NCI-H82 treated with DMSO at 0.1 percent for 48 hours (cell line): ENCODE results near the gene CHD2.

Experiments used
- DNase-seq: peaks from one replicate; lab custom pipeline; 2025; ENCODE audit not compliant: unreplicated experiment; lab: John Stamatoyannopoulos, UW

The CHD2 gene

DNA sequence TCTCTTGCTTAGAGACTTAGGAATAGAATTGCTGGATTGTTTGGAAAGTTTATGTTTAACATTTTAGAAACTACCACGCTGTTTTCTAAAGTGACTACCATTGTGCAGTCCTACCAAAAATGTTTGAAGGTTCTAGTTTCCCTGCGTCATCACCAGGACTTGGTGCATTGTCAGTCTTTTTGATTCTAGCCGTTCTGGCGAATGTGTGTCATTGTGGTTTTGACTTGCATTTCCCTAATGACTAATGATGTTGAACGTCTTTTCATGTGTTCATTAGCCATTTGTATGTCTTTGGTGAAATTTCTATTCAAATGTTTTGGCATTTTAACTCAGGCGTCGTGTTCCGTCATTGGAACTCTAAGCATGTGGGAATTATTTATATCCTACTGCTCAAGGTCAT is 58.0 kb downstream of the CHD2 start:
- DNase-seq, result no peak

DNA sequence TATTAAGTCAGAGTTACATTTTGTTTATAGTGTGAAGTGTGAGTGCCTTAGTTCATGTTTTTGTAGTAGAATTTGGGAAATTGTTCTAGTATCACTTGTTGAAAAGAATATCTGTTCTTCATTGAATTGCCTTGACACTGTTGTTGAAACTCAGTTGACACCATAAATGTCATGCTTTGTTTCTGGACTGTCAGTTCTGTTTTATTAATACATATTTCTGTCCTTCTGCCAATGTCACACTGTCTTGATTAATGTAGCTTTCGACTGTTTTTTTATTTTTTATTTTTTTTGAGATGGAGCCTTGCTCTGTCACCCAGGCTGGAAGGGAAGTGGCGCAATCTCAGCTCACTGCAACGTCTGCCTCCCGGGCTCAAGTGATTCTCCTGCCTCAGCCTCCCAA is 59.1 kb downstream of the CHD2 start:
- no peak for DNase-seq

DNA sequence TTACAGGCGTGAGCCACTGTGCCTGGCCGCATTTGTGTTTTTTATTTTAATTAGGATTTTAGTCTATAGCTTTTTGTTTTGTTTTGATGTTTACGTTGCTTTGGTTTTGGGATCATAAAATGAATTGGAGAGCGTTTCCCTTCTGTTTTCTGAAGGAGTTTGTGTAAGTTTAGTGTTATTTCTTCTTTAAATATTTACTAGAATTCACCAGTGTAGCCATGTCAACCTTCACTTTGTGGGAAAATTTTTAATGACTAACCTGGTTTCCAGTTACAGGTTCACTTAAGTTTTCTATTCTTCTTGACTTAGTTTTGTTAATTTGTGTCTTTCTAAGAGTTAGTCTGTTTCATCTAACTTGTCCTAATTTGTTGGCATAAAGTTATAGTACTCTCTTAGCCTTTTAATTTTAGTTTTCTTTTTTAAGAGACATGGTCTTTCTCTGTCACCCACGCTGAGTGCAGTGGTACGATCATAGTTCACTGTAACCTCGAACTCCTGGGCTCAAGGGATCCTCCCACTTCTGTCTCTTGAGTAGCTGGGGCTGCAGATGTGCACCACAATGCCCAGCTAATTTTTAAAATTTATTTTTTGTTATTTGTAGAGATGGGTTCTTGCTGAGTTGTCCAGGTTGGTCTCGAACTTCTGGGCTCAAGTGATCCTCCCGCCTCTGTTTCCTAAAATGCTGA is 61.0 kb downstream of the CHD2 start:
- no peak for DNase-seq

DNA sequence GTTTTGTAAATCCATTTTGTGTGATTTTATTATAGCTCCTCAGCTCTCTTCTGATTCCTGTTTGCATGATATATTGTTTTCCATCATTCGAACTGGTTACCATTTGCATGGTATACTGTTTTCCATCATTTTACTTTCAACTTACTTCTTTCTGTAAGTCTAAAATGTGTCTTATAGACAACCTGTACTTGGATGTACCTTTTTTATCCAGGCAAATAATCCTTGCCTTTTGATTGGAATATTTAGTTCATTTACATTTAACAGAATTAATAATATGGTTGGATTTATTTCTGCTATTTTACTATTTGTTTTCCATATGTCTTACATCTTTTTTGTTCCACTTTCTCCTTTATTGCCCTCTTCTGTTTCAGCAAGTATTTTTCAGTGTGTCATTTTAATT is 62.8 kb downstream of the CHD2 start:
- no peak for DNase-seq

DNA sequence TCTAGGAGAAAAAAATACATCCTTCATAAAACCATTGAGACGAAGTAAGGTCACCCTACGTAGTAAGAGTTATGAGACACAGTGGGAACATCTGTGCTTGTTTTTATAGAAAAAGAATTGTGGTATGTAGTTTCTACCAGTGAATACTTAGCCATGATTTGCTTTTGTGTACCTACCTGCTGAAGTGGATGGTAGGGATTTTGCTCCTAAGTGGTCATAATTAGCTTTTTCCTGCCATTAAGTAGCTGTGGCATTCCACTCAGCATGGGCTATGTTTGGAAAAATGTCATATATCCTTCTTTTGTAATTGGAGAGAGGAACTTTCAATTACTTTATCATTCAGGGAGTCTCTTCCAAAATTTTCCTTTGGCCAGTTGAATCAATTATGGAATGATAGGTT is 63.7 kb downstream of the CHD2 start:
- no peak for DNase-seq

DNA sequence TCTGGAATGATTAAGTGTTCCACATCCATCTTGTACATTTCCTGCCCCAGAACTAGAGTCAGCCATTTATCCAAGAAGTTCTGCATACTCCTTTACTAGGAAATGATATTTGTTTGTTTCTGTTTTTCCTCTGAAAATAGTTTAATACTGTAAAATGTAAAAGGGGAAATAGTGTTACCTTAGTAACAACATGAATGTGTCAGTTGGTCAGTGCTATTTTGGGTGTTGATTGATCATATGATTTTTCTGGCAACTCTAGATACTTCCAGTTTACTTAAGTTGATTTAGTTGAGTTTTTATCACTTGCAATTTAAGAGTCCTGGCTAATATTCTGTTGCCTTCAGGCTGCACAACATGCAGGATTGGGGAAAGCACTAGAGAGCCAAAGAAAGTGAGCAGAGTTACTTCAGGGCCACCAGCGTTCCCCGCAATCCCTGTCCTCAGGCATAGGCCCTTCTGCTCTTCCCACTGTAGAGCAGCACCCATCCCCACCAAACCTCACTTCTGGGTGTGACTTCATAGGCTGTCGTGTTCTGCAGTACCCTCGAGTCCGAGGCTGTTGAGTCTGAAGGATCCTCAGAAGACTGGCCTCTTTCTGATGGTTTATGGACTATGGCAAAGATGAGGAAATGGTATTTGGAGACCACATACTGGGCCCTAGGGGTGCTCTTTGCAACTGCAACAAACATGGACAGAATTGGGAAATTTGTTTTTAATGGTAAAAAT is 69.0 kb downstream of the CHD2 start:
- no peak for DNase-seq

DNA sequence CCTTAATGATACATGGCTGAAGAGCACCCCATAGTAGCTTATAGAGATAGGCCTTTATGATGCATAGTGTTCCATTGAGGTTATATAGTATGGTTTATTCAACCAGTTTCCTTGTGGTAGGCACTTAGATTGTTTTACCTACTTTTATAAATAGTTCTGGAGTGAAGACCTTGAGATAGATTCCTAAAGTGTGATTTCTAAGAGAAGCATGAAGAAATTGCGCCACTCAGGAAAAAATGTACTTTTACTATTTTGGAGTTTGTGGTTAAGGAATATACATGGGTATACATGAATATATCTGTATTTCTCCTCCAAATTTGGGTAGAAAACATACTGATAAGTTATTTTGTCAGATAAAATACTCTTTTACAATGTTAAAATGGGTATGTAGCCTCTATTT is 70.5 kb downstream of the CHD2 start:
- no peak for DNase-seq

DNA sequence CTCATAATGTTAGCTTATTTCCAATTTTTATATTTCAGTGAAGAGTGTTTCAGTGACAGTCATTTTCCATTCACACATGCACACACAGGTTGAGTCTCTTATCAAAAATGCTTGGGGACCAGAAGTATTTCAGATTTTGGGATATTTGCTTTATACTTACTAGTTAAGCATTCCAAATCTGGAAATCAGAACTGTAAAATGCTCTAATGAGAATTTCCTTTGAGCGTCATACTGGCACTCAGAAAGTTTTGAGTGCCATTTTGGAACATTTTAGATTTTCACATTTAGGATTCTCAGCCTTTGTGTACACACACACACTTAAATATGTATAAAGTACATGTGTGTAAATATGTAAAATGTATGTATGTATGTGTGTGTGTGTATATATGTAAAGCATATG is 71.0 kb downstream of the CHD2 start:
- no peak for DNase-seq

DNA sequence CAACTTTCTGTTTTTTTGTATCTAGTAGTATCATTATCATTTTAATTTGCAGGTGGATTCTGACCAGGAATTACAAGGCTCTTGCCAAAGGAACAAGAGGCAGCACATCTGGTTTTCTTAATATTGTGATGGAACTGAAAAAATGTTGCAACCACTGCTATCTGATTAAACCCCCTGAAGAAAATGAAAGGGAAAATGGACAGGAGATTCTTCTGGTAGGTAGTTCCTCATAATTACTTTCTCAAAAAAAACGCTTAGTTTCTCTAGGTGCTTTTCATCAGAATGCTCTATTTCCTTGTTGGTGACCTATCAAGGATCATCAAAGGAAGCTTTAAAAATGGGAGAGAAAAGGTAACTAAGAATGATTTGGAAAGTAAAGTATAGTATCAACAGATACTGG is 71.6 kb downstream of the CHD2 start:
- no peak for DNase-seq

DNA sequence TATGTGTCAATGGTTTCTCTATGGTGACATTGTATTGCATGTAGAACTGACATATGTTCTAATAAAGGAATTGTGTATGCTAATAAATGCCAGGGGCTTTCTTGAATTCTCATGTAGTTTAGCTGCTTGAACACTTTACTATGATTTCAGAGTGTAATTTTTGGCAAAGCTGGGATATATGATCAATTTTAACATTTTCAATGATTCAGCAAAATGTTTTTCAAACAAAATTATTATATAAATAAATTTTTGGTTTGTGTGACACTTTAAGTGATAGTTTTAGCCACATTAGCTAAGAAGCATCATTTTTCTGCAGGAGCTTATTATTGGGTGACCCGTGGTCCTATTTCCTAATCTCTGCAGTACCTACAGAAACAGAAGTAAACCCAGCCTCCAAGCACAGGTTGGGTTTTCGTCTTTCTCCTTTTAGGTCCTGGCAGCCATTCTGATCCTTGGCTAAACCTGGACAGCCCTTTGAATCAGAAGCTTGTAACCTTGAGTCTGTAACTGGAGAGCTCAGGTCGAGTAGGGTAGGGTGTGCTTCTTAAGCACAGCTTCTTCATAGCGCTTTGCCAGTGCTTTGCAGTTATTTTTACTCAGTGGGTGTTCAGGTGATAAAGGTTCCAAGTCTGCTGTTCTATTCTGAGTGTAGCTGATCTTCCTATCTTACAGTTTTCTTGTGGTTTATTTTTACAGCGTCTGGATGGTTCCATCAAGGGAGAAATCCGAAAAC is 74.2 kb downstream of the CHD2 start:
- DNase-seq, result no peak

DNA sequence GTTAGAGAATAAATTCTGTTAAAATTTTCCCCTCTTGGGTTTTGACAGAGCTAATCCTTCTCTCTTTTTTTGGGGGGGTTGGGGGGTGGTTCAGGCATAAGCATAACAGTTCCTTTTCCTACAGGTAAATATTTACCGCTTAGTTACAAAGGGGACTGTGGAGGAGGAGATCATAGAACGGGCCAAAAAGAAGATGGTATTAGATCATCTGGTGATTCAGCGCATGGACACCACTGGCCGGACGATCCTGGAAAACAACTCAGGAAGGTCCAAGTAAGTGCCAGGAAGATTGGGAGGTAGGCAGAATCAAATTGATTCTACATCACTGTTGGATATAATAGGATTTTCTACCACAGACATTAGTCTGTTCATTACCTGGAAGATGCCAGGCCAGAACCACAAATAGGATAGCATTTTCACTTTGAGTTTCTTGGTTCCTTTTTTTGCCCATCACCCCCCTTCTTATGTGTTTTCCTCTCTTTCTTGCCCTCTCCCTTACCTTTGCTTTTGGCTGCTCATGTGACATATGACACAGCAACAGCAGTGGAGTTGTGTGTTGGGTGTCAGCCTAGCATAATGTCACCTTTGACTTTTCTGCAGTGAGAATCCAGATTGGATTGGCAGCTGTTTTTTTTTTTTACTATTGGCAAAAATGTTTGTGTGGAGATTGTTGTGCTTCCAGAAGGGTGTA is 79.0 kb downstream of the CHD2 start:
- no peak for DNase-seq

DNA sequence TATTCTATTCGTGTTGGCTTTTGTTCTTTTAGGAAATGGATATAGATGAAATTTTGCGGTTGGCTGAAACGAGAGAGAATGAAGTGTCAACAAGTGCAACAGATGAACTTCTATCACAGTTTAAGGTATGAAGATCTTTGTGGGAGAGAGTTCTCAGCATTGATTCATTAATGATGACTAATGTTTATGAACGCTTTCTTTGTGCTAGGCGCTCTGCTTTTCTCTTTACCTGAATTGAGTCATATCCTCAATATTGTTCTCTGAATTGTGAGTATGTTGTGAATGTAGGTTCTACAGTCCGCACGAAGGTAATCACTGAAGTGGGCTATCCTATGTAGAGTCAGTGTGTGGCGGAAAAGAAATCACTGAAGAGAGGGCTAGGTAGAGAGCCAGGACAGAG is 81.2 kb downstream of the CHD2 start:
- DNase-seq, result no peak

DNA sequence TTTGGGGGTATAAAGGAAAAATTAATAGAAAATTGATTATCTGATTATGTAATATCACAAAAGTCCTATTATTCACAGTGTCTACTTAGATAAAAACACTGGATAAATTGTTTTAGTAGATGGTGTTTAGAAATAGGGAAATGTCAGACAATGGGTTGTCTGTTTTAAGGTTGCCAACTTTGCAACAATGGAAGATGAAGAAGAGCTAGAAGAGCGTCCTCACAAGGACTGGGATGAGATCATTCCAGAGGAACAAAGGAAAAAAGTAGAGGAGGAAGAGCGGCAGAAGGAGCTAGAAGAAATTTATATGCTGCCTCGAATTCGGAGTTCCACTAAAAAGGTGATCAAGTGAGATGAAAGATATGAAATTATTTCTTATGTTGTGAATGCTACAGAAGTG is 84.0 kb downstream of the CHD2 start:
- DNase-seq, result no peak

DNA sequence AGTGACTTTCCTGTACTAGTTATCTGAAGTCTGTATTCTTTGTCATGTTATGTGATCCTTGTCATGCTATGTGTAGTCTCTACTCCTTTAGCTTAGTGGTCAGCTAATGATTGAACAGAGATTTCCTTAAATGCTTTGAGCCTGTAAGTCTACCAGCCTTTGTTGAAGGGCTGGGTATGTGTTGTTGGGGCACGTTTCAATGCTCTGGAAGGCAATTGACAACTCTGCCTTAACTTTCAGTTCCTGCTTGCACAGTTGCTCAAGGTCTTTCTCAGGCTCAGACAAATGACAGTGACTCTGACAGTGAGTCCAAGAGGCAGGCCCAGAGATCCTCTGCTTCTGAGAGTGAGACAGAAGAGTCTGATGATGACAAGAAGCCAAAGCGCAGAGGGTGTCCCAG is 89.3 kb downstream of the CHD2 start:
- DNase-seq, result no peak

DNA sequence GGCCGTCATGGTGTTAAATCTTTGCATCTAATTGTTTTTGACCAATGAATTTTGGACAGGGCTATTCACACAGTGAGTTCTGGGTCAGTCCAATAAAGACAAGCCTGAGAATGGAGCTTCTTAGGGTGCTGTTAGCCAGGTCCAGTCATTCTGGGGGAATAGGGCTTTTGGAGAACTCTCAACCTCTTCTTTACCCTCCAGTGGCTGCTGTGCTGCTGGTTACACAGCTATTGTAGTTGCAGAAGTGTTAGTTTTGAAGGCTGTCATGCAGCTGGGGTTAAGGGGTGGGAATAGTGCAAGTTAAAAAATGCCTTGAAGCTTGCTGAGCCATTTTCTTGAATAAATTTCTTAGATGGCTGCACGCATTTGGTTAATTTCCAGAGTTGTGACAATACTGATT is 89.9 kb downstream of the CHD2 start:
- DNase-seq, result no peak

DNA sequence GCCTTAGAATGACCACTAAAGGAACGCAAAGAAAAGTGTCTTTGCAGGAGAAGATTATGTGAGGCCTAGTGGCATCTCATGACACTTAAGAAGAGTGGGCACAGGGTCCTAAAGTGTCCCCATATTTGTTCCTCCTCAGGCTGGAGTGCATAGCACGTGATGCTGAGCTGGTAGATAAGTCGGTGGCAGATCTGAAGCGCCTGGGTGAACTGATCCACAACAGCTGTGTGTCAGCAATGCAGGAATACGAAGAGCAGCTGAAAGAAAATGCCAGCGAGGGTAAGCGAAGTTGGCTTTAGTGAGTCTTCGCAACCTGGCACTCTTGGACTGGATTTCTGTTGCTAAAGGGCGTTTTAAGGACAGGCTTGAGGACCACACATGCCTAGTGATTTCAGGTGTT is 92.6 kb downstream of the CHD2 start:
- DNase-seq, result no peak

DNA sequence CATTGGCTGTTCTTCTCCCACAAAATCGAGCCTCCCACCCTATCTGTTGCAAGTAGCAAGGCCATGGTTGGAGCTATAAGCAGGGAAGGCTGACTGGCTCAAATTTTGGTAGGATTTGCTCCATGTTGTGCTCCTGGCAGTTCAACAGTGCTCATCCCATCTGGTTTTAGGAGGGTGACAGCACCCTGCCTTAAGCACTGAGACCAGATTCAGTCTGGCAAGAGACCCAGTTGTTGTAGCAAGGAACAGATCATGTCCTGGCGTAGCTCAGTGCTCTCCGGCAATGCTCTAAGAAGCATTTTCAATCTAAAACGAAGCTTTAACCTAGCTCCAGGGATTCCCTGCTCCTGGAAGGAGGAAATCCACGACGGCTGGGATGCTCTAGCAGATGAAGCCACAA is 97.7 kb downstream of the CHD2 start:
- DNase-seq, result no peak

DNA sequence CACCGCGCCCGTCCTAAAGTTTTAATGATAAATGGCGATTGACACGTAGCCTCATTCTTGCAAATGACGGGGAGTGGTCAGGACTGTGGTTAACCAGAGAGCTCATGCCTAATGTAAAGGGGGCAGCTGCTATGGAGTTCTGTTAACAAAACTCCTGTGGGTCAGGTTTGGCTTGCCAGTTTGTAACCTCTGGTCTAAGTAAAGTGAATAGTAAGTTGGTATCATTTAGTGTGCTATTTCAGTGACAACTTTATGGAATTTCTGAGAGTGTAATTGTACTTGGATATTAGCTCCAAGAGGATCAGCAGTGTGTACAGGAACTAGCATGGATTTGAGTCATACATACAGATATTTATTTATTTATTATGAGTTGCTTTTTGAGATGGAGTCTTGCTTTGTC is 101.0 kb downstream of the CHD2 start:
- no peak for DNase-seq

DNA sequence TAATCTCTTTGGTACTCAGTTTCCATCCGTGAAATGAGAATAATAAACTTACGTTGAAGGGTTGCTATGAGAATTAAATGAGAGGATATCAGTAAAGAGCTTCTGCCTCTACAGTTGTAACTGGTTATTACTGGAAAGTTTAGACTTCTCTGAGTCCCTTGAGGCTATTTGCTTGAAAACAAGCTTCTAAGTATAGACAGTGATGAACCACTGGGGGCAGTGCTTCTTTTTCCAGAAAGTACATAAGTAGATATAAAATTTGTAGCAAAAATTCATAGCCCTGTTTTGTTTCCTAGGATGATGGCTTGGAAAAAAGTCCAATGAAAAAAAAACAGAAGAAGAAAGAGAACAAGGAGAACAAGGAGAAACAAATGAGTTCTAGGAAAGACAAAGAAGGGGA is 101.8 kb downstream of the CHD2 start:
- no peak for DNase-seq

DNA sequence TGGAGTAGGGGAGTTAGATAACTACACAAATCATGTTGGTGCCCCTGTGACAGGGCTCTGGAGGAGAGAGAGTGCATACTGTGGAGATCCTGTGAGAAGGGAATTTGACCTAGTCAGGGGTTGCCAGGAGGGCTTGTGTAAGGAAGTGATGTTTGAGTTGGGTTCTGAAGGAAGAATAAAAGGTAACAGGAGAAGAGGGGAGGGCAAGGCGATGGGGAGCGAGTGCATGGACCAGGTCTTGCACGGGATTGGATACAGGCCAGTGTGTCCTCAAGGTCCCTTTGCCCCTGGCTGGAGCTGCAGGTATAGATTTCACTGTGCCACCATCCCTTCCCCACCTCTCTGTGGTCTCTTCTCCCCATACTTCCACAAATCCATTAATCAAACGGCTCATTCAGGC is 105.0 kb downstream of the CHD2 start:
- no peak for DNase-seq

DNA sequence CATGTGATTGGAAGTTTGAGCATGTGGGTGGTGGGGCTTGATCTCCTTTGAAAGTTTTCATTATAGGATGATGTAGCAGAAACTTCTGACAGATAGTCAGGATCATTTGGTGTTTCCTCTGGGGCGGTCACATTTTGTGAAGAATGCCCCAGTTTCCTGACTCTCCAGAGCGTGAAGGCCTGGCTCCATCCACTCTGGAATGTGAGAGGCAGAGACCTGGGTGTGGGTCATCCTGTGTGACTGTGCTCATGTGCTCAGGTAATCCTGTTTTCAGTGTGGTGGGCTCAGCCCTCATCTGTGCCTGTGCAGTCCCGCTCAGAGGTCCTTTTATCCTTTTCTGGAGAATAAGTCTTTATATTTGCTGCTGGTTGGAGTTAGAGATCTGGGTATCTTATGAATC is 107.9 kb downstream of the CHD2 start:
- no peak for DNase-seq

DNA sequence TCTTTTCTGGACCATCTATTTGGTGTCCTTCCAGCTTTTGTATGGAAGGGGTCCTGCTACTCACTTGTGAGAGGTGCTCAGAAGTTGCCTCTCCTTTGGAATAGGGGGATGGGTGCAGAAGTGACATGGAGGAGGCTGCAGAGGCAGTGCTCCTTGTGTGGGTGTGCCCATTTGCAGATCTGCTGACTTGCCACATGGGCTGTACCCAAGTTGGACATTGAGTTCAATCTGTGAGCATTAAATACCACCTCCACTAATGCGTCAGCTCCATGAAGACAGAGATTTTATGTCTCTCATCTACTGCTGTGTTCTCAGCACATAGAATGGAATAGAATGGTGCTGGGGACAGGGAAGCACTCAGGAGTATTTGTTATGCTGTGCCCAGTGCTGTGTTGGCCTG is 112.7 kb downstream of the CHD2 start:
- no peak for DNase-seq
